GM13976 (cell line): ENCODE measurements around the gene SLC16A9.

Experiments used
- DNase-seq: peaks from one replicate; pipeline ENCODE4 v3.0.0; 2012; ENCODE audit warnings: low spot score
- CTCF ChIP-seq: IDR thresholded peaks from 2 replicates; pipeline ENCODE4 v1.5.1; 2012; ENCODE audit warnings: borderline replicate concordance, mild to moderate bottlenecking; ENCODE audit not compliant: insufficient read depth; ENCODE audit errors: extremely low read depth, missing control alignments, control extremely low read depth
- in situ Hi-C: fragments of 300-500 bp; cut with MboI; formaldehyde crosslinking; loops from one replicate; pipeline ENCODE4 v1.12.0; 2022; ENCODE audit warnings: low sequenced_read_pairs, mixed read lengths, inconsistent platforms; ENCODE audit not compliant: unreplicated experiment

Gene SLC16A9

DNA sequence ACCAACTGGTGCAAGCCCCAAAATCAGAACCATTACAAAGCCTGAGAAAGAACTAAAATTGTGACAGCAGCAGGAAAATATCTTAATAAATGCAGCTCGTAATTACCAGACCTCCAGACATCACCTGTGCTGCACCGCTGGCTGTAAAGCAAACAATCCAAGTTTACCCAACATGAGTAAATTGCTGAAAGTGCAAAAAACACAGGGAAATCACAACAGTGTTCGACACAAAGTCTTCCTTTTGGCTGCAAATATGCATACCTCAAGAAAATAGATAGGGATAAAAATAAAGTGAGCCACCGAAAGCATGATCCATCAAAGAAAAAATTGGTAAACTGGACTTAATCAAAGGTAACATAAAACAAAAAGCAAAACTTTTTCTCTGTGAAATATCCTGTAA lies 101.7 kb downstream of the SLC16A9 start:
- no peak for TF ChIP-seq CTCF
- DNase-seq = no peak
- in situ Hi-C loops = loop anchor here (25.0 kb wide), 3 partner anchors 371 to 821 kb away; no protein-coding TSS in a partner anchor

DNA sequence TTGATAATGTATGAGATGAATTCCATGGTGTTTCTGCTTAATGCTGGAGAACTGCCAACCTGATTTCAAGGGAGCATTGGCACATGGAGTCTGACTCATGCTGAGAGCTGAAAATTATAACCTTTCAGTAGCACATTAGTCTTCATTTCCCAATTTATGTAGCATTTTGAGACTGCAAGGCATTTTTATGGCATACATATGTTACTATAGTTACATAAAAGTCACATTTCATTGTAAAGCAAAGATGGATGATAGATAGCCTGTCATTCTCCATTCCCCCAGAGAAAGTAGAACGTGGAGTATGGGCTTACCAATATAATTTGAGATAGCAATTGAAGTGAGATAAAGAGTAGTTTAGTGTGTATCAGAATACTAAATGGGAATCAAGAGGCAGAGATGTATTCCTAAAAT lies 103.1 kb downstream of the SLC16A9 start:
- in situ Hi-C loops = loop anchor here (25.0 kb wide), 3 partner anchors 369 to 819 kb away; no protein-coding TSS in a partner anchor
- DNase-seq = no peak
- no peak for TF ChIP-seq CTCF

DNA sequence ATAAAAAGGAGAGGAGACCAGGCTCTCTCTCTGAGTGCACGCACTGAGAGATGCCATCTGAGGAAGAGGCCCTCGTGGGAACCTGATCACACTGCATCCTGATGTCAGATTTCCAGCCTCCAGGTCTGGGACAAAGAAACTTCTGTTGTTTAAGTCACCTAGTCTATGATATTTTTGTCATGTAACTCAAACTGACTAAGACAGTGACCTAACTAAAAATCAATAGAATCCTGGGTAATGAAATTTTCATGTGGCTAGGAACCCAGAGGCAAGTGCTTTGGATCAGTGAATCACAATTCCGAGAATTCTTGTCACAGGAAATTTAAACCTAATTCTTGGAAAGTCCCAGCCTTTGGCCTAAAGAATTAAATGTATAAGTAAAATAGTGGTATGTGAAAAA lies 107.7 kb downstream of the SLC16A9 start:
- in situ Hi-C loops = loop anchor here (25.0 kb wide), 3 partner anchors 365 to 815 kb away; no protein-coding TSS in a partner anchor
- DNase-seq = no peak
- TF ChIP-seq CTCF = no peak
